Tibial artery (tissue), 4 donors: ENCODE measurements around the gene BMF.
A peak's percentile ranks its signal among the peaks of the same experiment; 100 is the strongest.

Experiments
- DNase-seq, 2 donors: peaks; one replicate each; pipeline ENCODE4 v3.0.0-alpha.2; 2019
- H3K27ac ChIP-seq, 2 donors: fragments of 200-600 bp; sonication (generic) in 1 of 2; 1 replicate in 1 of 2; 2 replicates in 1 of 2; pipeline ENCODE4 v1.5.1; 2018 to 2019; ENCODE audit warnings: mild to moderate bottlenecking in 1 of 2
- H3K27me3 ChIP-seq, 2 donors: fragments of 200-600 bp; sonication (generic) in 1 of 2; one replicate each; pipeline versions ENCODE4 v1.5.1 to v1.6.0; 2016 to 2019
- H3K36me3 ChIP-seq, 3 donors: fragments of 200-600 bp; sonication (generic) in 2 of 3; one replicate each; pipeline ENCODE4 v1.5.1; 2016 to 2019; ENCODE audit warnings: mild to moderate bottlenecking in 2 of 3
- H3K4me1 ChIP-seq, 4 donors: fragments of 200-600 bp; sonication (generic) in 2 of 4; 1 replicate in 3 of 4; 2 replicates in 1 of 4; pipeline ENCODE4 v1.5.1; 2016 to 2019
- H3K4me3 ChIP-seq, 2 donors: fragments of 200-600 bp; sonication (generic) in 1 of 2; 1 replicate in 1 of 2; 2 replicates in 1 of 2; pipeline ENCODE4 v1.5.1; 2018 to 2019; ENCODE audit warnings: mild to moderate bottlenecking in 2 of 2
- H3K9me3 ChIP-seq, 3 donors: fragments of 200-600 bp; sonication (generic) in 1 of 3; one replicate each; pipeline ENCODE4 v1.5.1; 2016 to 2019
- CTCF ChIP-seq, 2 experiments: fragments of 200-600 bp in 1 of 2; fragments of 450-650 bp in 1 of 2; IDR thresholded peaks; one replicate each; pipeline ENCODE4 v1.5.1; 2017 to 2019; ENCODE audit warnings: antibody characterized with exemption in 2 of 2, mild to moderate bottlenecking in 1 of 2, moderate library complexity in 1 of 2
- intact Hi-C: fragments of 100-400 bp; cut with DNase I; formaldehyde crosslinking; loops from one replicate; pipeline ENCODE4 v1.15.0; 2023; ENCODE audit warnings: low total_unique reads

Gene BMF

GRCh38 chr15:40100947-40101905 is 7.5 kb downstream of the BMF start:
- H3K27ac ChIP-seq, result peak overlapping the region; percentile 88 to 90
- TF ChIP-seq CTCF (IDR thresholded peaks at IDR 0.05), result no peak
- H3K4me1 ChIP-seq, result peaks cover 12 to 95% (median 83%) of the 10 kb centered on the region in 4 donors
- no peaks in the 10 kb centered on the region for H3K27me3 ChIP-seq
- H3K36me3 ChIP-seq, result no peaks in the 10 kb centered on the region
- H3K4me3 ChIP-seq, result no peak overlapping the region
- intact Hi-C loops, result loop anchor here (10.0 kb wide), 2 partner anchors 56 to 1154 kb away; no protein-coding TSS in a partner anchor
- peak in 1 of 2 donors; percentile 50 for DNase-seq
- no peaks in the 10 kb centered on the region for H3K9me3 ChIP-seq

- TF ChIP-seq CTCF (IDR thresholded peaks at IDR 0.05), result no peak
- intact Hi-C loops, result loop anchor here (10.0 kb wide), 2 partner anchors 56 to 1154 kb away; no protein-coding TSS in a partner anchor
- Histone ChIP-seq H3K4me3 (no peak overlapping the region), H3K27ac (peak overlapping the region; percentile 88 to 90), H3K27me3 (no peaks in the 10 kb centered on the region), H3K9me3 (no peaks in the 10 kb centered on the region), H3K36me3 (no peaks in the 10 kb centered on the region), H3K4me1 (peaks cover 12 to 93% (median 78%) of the 10 kb centered on the region in 4 donors)
- no peak for DNase-seq
Measured at GRCh38 chr15:40100123-40100946, 8.3 kb downstream of the BMF start.

- H3K4me3 ChIP-seq, result peak overlapping the region in 1 of 2 donors; percentile 5
Measured at GRCh38 chr15:40098489-40099261, 10.0 kb downstream of the BMF start.

GRCh38 chr15:40097968-40098476 is 10.7 kb downstream of the BMF start:
- Histone ChIP-seq H3K27me3 (no peaks in the 10 kb centered on the region), H3K4me3 (no peak overlapping the region), H3K27ac (peak overlapping the region; percentile 88 to 90), H3K4me1 (peaks cover 12 to 75% (median 60%) of the 10 kb centered on the region in 4 donors), H3K9me3 (no peaks in the 10 kb centered on the region), H3K36me3 (no peaks in the 10 kb centered on the region)
- DNase-seq, result peak; percentile 85 to 87
- intact Hi-C loops, result no loop called here
- no peak for TF ChIP-seq CTCF (IDR thresholded peaks at IDR 0.05)

More at GRCh38 chr15:40098489-40099261, 10.0 kb downstream of the BMF start:
- Histone ChIP-seq H3K27me3 (no peaks in the 10 kb centered on the region), H3K4me1 (peaks cover 12 to 77% (median 63%) of the 10 kb centered on the region in 4 donors), H3K27ac (peak overlapping the region; percentile 88 to 90), H3K36me3 (no peaks in the 10 kb centered on the region), H3K9me3 (no peaks in the 10 kb centered on the region)
- TF ChIP-seq CTCF (IDR thresholded peaks at IDR 0.05), result no peak
- intact Hi-C loops, result no loop called here
- DNase-seq, result peak; percentile 84 to 88
